ENCODE measurements around the gene OBP2A.
"Not testable (repeated sequence)": the region's sequence is repeated elsewhere in the genome, so short reads cannot be mapped to it uniquely, and the experiment has no call there.

OBP2A gene

GRCh38 chr9:135528842-135529435 lies 17.0 kb upstream of the OBP2A start:
- not testable (repeated sequence) for DNase-seq

GRCh38 chr9:135530146-135530545 lies 15.8 kb upstream of the OBP2A start:
- no peak for DNase-seq

- no peak for DNase-seq
Observed at GRCh38 chr9:135531096-135531495, 14.8 kb upstream of the OBP2A start.

GRCh38 chr9:135533113-135533512 lies 12.8 kb upstream of the OBP2A start:
- DNase-seq, result no peak

GRCh38 chr9:135533674-135534073 lies 12.3 kb upstream of the OBP2A start:
- no peak for DNase-seq

GRCh38 chr9:135534192-135534711 lies 11.7 kb upstream of the OBP2A start:
- DNase-seq, result not testable (repeated sequence)

GRCh38 chr9:135534826-135535225 lies 11.1 kb upstream of the OBP2A start:
- DNase-seq, result not testable (repeated sequence)

GRCh38 chr9:135535631-135536030 lies 10.3 kb upstream of the OBP2A start:
- not testable (repeated sequence) for DNase-seq

GRCh38 chr9:135536216-135536615 lies 9.7 kb upstream of the OBP2A start:
- DNase-seq, result no peak

GRCh38 chr9:135543262-135543894 lies 2.5 kb upstream of the OBP2A start:
- not testable (repeated sequence) for DNase-seq

GRCh38 chr9:135544981-135545635 lies 818 bp upstream of the OBP2A start:
- no peak for DNase-seq

GRCh38 chr9:135546792-135547617 lies 1.1 kb downstream of the OBP2A start:
- DNase-seq, result not testable (repeated sequence)

GRCh38 chr9:135547756-135548736 lies 2.1 kb downstream of the OBP2A start:
- DNase-seq, result no peak

GRCh38 chr9:135549478-135550343 lies 3.8 kb downstream of the OBP2A start:
- not testable (repeated sequence) for DNase-seq

GRCh38 chr9:135550344-135550918 lies 4.5 kb downstream of the OBP2A start:
- DNase-seq, result no peak

- DNase-seq, result no peak
Observed at GRCh38 chr9:135551031-135551430, 5.1 kb downstream of the OBP2A start.

GRCh38 chr9:135551456-135551855 lies 5.5 kb downstream of the OBP2A start:
- no peak for DNase-seq

GRCh38 chr9:135552021-135552697 lies 6.2 kb downstream of the OBP2A start:
- no peak for DNase-seq

GRCh38 chr9:135552698-135553171 lies 6.8 kb downstream of the OBP2A start:
- no peak for DNase-seq

GRCh38 chr9:135554718-135555117 lies 8.8 kb downstream of the OBP2A start:
- no peak for DNase-seq
